H1 (cell line): ENCODE measurements around the gene EIF4E2. TPM values are rescaled to one million over a fixed set of nuclear protein-coding genes. Genes with fewer than 3 reads are reported as not detected.

Experiments used
- CTCF ChIA-PET: fragments of 300-600 bp; sonication (Branson Sonifier 250); formaldehyde crosslinking; loops from one replicate; lab custom pipeline; 2021; ENCODE audit not compliant: partially characterized antibody; lab: Charles Lee
- POLR2A ChIA-PET: fragments of 300-600 bp; sonication (Branson Sonifier 250); formaldehyde crosslinking; loops from one replicate; lab custom pipeline; 2021; ENCODE audit warnings: inconsistent platforms; ENCODE audit not compliant: partially characterized antibody; lab: Charles Lee
- DNase-seq, 2 experiments: peaks; one replicate each; pipeline versions ENCODE4 v3.0.0 to v3.0.0-alpha.2; 2010 to 2022; ENCODE audit warnings: low spot score in 2 of 2, low read depth in 1 of 2, mixed read lengths in 1 of 2
- FAIRE-seq: peaks from 2 replicates; lab custom pipeline; 2011; peaks lifted over from hg19 to GRCh38; lab: Jason Lieb, UNC
- H2AFZ ChIP-seq: 2 replicates; pipeline ENCODE4 v1.8.1; 2012; ENCODE audit warnings: low read length, inconsistent platforms
- H2AK5ac ChIP-seq: 2 replicates; pipeline ENCODE4 v1.6.1; 2013; ENCODE audit warnings: low read depth, low read length
- H2BK120ac ChIP-seq: replicated peaks from 2 replicates; pipeline ENCODE3; 2013; ENCODE audit warnings: low read depth, low read length, inconsistent platforms
- H2BK12ac ChIP-seq: 2 replicates; pipeline ENCODE4 v1.6.1; 2013; ENCODE audit warnings: low read depth, low read length
- H2BK15ac ChIP-seq: 2 replicates; pipeline ENCODE4 v1.6.1; 2013; ENCODE audit warnings: low read length
- H2BK20ac ChIP-seq: 2 replicates; pipeline ENCODE4 v1.6.1; 2013; ENCODE audit warnings: low read length
- H2BK5ac ChIP-seq: 2 replicates; pipeline ENCODE4 v1.6.1; 2013; ENCODE audit warnings: low read depth, low read length
- H3K14ac ChIP-seq: 2 replicates; pipeline ENCODE4 v1.6.1; 2013; ENCODE audit warnings: inconsistent platforms; ENCODE audit not compliant: insufficient read length
- H3K18ac ChIP-seq: 2 replicates; pipeline ENCODE4 v1.6.1; 2013; ENCODE audit warnings: low read length; ENCODE audit errors: extremely low read depth
- H3K23ac ChIP-seq: 2 replicates; pipeline ENCODE4 v1.6.1; 2013; ENCODE audit warnings: inconsistent platforms; ENCODE audit not compliant: insufficient read length
- H3K23me2 ChIP-seq: 2 replicates; pipeline ENCODE4 v1.6.1; 2013; ENCODE audit warnings: low read depth, low read length
- H3K27ac ChIP-seq: 2 replicates; pipeline ENCODE4 v1.6.1; 2011; ENCODE audit warnings: low read depth, low read length, inconsistent platforms
- H3K27me3 ChIP-seq, 4 experiments: replicated peaks in 1 of 4; 1 replicate in 1 of 4; 2 replicates in 3 of 4; pipeline versions ENCODE4 v1.6.1 to v1.8.1; 2011 to 2013; ENCODE audit warnings: low read length in 3 of 4, mild to moderate bottlenecking in 3 of 4, inconsistent platforms in 2 of 4, mixed read lengths in 2 of 4, moderate library complexity in 1 of 4; ENCODE audit not compliant: control insufficient read depth in 3 of 4, insufficient read depth in 3 of 4; ENCODE audit errors: extremely low read depth in 1 of 4
- H3K36me3 ChIP-seq, 4 experiments: 2 replicates each; pipeline versions ENCODE4 v1.6.1 to v1.8.1; 2011 to 2013; ENCODE audit warnings: mild to moderate bottlenecking in 4 of 4, low read length in 3 of 4, moderate library complexity in 2 of 4, control low read depth in 1 of 4, inconsistent platforms in 1 of 4; ENCODE audit not compliant: insufficient read depth in 4 of 4, control insufficient read depth in 2 of 4
- H3K4ac ChIP-seq: replicated peaks from 2 replicates; pipeline ENCODE3; 2013; ENCODE audit warnings: low read length, low read depth, mixed read lengths, inconsistent platforms; ENCODE audit not compliant: insufficient read length
- H3K4me1 ChIP-seq, 4 experiments: replicated peaks in 1 of 4; 1 replicate in 1 of 4; 2 replicates in 3 of 4; pipeline versions ENCODE4 v1.6.1 to v1.8.1; 2011 to 2013; ENCODE audit warnings: low read length in 3 of 4, inconsistent platforms in 2 of 4, mixed read lengths in 1 of 4; ENCODE audit not compliant: insufficient read depth in 4 of 4, control insufficient read depth in 3 of 4
- H3K4me2 ChIP-seq, 2 experiments: 2 replicates each; pipeline versions ENCODE4 v1.6.1 to v1.8.1; 2011 to 2013; ENCODE audit warnings: low read depth in 2 of 2, low read length in 2 of 2, control low read depth in 1 of 2, inconsistent platforms in 1 of 2, mild to moderate bottlenecking in 1 of 2; ENCODE audit not compliant: insufficient read depth in 1 of 2
- H3K4me3 ChIP-seq, 4 experiments: fragments of 200-600, 300-600 bp in 1 of 4; sonication (generic), shearing (Covaris generic), sonication (Bioruptor Twin) in 1 of 4; 2 replicates each; pipeline versions ENCODE4 v1.5.1 to v1.8.1; 2011 to 2016; ENCODE audit warnings: low read length in 4 of 4, low read depth in 3 of 4, control low read depth in 2 of 4, inconsistent platforms in 2 of 4, mild to moderate bottlenecking in 2 of 4, mixed read lengths in 1 of 4, moderate library complexity in 1 of 4; ENCODE audit not compliant: insufficient read depth in 2 of 4; ENCODE audit errors: extremely low read depth in 1 of 4
- H3K56ac ChIP-seq: replicated peaks from 2 replicates; pipeline ENCODE3; 2013; ENCODE audit warnings: low read depth, mild to moderate bottlenecking, mixed read lengths, low read length, inconsistent platforms; ENCODE audit not compliant: insufficient read length
- H3K79me1 ChIP-seq: 2 replicates; pipeline ENCODE4 v1.6.1; 2013; ENCODE audit warnings: low read depth, low read length, control low read depth
- H3K79me2 ChIP-seq, 2 experiments: 2 replicates each; pipeline versions ENCODE4 v1.6.1 to v1.8.1; 2012 to 2013; ENCODE audit warnings: low read length in 2 of 2, mild to moderate bottlenecking in 2 of 2, inconsistent platforms in 1 of 2; ENCODE audit not compliant: insufficient read depth in 2 of 2, control insufficient read depth in 1 of 2
- H3K9ac ChIP-seq, 4 experiments: replicated peaks in 1 of 4; 1 replicate in 1 of 4; 2 replicates in 3 of 4; pipeline versions ENCODE4 v1.6.1 to v1.8.1; 2011 to 2013; ENCODE audit warnings: low read depth in 3 of 4, low read length in 3 of 4, control low read depth in 2 of 4, mild to moderate bottlenecking in 2 of 4, moderate library complexity in 2 of 4, inconsistent platforms in 1 of 4; ENCODE audit errors: extremely low read depth in 1 of 4
- H3K9me3 ChIP-seq, 2 experiments: 2 replicates each; pipeline versions ENCODE4 v1.6.1 to v1.8.1; 2012 to 2013; ENCODE audit warnings: mild to moderate bottlenecking in 2 of 2, moderate library complexity in 2 of 2, control low read depth in 1 of 2, inconsistent platforms in 1 of 2, low read depth in 1 of 2, low read length in 1 of 2, mixed read lengths in 1 of 2; ENCODE audit not compliant: insufficient read depth in 2 of 2
- H4K20me1 ChIP-seq, 2 experiments: replicated peaks in 1 of 2; 2 replicates each; pipeline versions ENCODE3 to v1.8.1; 2011 to 2013; ENCODE audit warnings: inconsistent platforms in 2 of 2, low read length in 2 of 2, mild to moderate bottlenecking in 1 of 2; ENCODE audit not compliant: insufficient read depth in 2 of 2, control insufficient read depth in 1 of 2
- H4K5ac ChIP-seq: 2 replicates; pipeline ENCODE4 v1.6.1; 2013; ENCODE audit warnings: low read length, low read depth, mixed read lengths, inconsistent platforms; ENCODE audit not compliant: insufficient read length
- H4K8ac ChIP-seq: 2 replicates; pipeline ENCODE4 v1.8.0; 2013; ENCODE audit warnings: mild to moderate bottlenecking, moderate library complexity, low read length, inconsistent platforms; ENCODE audit not compliant: insufficient read depth; ENCODE audit errors: extremely low read depth
- H4K91ac ChIP-seq: replicated peaks from 2 replicates; pipeline ENCODE3; 2013; ENCODE audit warnings: low read length, mixed read lengths, inconsistent platforms; ENCODE audit not compliant: insufficient read length
- WGBS, 2 experiments: shearing (Covaris generic) in 1 of 2; methylation state at CpG; one replicate each; pipeline versions ENCODE4 v1.1.6 to v1.1.7; 2013 to 2015; ENCODE audit warnings: low lambda C conversion rate in 2 of 2, mixed read lengths in 2 of 2, inconsistent platforms in 1 of 2, low coverage in 1 of 2, missing lambda C conversion rate in 1 of 2; ENCODE audit not compliant: insufficient replicate concordance in 2 of 2, insufficient coverage in 1 of 2, insufficient read length in 1 of 2; ENCODE audit errors: extremely low coverage in 1 of 2, missing lambda C conversion rate in 1 of 2; 5-methylcytosine and 5-hydroxymethylcytosine counted together
- polyA plus RNA-seq, 7 experiments: library from polyadenylated mRNA; depleted of rRNA in 3 of 7; stranded (reverse) in 5 of 7; unstranded in 2 of 7; fragments of >200 nt in 5 of 7; fragments of 200-250 nt in 2 of 7; gene quantifications; 1 replicate in 5 of 7; 2 replicates in 1 of 7; 4 replicates in 1 of 7; pipeline versions ENCODE4 v1.2.1 to v1.2.3, GENCODE V29; 2011 to 2013; ENCODE audit warnings: missing spikeins in 2 of 7, mixed read lengths in 2 of 7
- total RNA-seq: library from RNA; stranded (reverse); fragmentation: NEBNext Ultra II Directional; extraction: Animal tissue kit (Norgen Biotek cat#: 25700); gene quantifications from 2 replicates; pipeline ENCODE4 v1.2.1, GENCODE V29; 2021
- TF ChIP-seq, protein P1 (sequence below): IDR thresholded peaks from 2 replicates; pipeline ENCODE4 v1.6.1; 2011; ENCODE audit warnings: low read length, improper control_type of control experiment

EIF4E2 gene
- total and polyA plus RNA-seq, 2 of the 8 experiments (the other 6 are each of a cell fraction or from before 2014, with no cell fraction given): 39.4 to 114 TPM

DNA sequence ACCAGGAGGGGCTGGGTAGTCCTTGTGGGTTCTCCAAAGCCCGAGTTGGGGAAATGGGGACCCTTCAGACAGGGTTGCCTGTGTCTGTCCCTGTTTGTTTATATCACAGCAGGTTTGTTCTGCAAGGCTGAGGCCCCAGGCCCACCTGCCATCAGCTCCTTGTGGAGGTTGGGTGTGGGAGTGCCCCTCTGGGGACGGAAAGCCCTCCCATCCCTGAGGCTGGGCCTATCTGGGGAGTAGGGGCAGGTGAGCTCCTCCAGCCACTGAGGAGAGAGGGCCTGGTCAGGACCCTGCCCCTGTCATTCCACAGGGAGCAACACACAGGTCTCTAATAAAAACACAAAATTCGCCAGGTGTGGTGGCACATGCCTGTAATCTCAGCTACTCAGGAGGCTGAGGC is 59.6 kb downstream of the EIF4E2 start:
- H4K8ac ChIP-seq: no peak overlapping the region
- H3K18ac ChIP-seq: no peak overlapping the region
- no peak overlapping the region for H2BK15ac ChIP-seq
- no peak overlapping the region for H4K5ac ChIP-seq
- no peak overlapping the region for H2AK5ac ChIP-seq
- H2BK5ac ChIP-seq: no peak overlapping the region
- H3K79me2 ChIP-seq: no peaks in the 10 kb centered on the region
- ChIA-PET CTCF (interaction anchor here (0.9 to 4.2 kb wide), 6 partner anchors 12 to 88 kb away, joined by 3 to 58 read pairs (median 9); no protein-coding TSS in a partner anchor), POLR2A (no interaction called here)
- H3K4me1 ChIP-seq: no peaks in the 10 kb centered on the region; a peak in 1 of 7 replicates
- TF ChIP-seq, protein P1, sequence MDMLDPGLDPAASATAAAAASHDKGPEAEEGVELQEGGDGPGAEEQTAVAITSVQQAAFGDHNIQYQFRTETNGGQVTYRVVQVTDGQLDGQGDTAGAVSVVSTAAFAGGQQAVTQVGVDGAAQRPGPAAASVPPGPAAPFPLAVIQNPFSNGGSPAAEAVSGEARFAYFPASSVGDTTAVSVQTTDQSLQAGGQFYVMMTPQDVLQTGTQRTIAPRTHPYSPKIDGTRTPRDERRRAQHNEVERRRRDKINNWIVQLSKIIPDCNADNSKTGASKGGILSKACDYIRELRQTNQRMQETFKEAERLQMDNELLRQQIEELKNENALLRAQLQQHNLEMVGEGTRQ: no peak
- TF ChIP-seq, all 59 proteins: peak for 0
- 86% methylated on average over 3 of the region's 3 CpGs; no CpG with 5 or more reads in 1 of the 2 experiments for WGBS, 2 experiments
- Histone ChIP-seq H3K23ac (no peak overlapping the region), H3K4me3 (no peak overlapping the region), H3K4me2 (no peak overlapping the region), H3K14ac (no peak overlapping the region), H4K91ac (no peak overlapping the region), H2BK120ac (no peak overlapping the region), H4K20me1 (peaks cover 0 to 1% of the 10 kb centered on the region in 2 experiments), H3K56ac (no peak overlapping the region), H3K79me1 (no peaks in the 10 kb centered on the region), H3K4ac (no peak overlapping the region), H3K36me3 (no peaks in the 10 kb centered on the region), H3K27me3 (no peaks in the 10 kb centered on the region), H3K23me2 (peaks cover 5% of the 10 kb centered on the region; the same call in 1 of the 2 replicates), H2AFZ (no peak overlapping the region), H3K9me3 (no peaks in the 10 kb centered on the region), H2BK20ac (no peak overlapping the region), H3K27ac (no peak overlapping the region), H2BK12ac (no peak overlapping the region), H3K9ac (no peak overlapping the region)
- FAIRE-seq: no peak
- no peak for DNase-seq
